ENCODE data around the gene SNX32.
A peak's percentile ranks its signal among the peaks of the same experiment; 100 is the strongest.
"Not testable (repeated sequence)": the region's sequence is repeated elsewhere in the genome, so short reads cannot be mapped to it uniquely, and the experiment has no call there.

SNX32 gene

DNA sequence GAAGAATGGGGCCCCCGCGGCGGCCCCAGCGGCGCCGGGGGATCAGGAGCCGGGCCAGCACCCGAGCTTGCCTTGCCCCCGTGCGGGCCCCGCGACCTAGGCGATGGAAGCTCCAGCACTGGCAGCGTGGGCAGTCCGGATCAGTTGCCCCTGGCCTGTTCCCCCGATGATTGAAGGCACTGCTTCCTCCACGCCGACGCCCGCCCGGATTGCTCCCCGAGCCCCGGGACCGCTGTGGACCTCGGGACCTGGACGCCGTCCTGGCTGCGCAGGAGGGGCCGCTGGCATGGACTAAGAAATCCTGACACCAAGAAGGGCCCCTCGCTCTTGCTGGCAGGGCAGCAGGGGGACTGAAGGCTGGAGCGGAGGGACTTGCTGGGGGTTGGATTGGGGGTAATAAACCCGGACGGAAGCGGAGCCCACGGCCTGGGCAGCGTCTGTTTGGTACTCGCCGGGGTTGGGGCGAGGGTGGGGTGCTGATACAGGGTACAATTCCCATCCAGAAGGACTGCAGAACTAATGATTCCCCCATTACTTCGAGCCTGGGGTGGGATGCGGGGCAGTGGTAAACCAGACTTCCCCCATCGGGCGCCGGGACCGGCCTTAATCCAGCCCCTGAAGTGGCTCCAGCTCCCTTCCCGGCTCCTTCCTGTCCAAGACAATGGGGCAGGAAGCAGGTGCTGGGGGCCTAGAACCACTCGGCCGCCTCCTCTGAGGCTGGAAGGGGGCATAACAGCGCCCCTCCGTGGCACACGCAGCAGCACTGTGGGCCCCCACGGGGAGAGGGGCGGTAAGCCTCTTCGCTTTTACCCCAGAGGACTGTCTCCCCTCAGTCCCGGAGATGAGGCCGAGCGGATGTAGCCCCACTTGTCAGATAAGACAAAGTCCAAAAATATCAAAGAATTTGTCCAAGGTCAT lies 57.7 kb downstream of the SNX32 start:
- peak; percentile 63 for DNase-seq
- in situ Hi-C loops (cut with HindIII; ENCODE audit: low pct_ligation_motif_present, low pct_unique_long_range_greater_than_20kb, low sequenced_read_pairs), result no loop called here

GRCh38 chr11:65892137-65892540 lies 58.4 kb downstream of the SNX32 start:
- DNase-seq; in situ Hi-C loops (cut with HindIII; ENCODE audit: low pct_ligation_motif_present, low pct_unique_long_range_greater_than_20kb, low sequenced_read_pairs): not testable (repeated sequence)

- in situ Hi-C loops (cut with HindIII; ENCODE audit: low pct_ligation_motif_present, low pct_unique_long_range_greater_than_20kb, low sequenced_read_pairs), result no loop called here
- DNase-seq, result no peak
Observed at GRCh38 chr11:65892661-65893317, 59.0 kb downstream of the SNX32 start.

- peak; percentile 18 for DNase-seq
- in situ Hi-C loops (cut with HindIII; ENCODE audit: low pct_ligation_motif_present, low pct_unique_long_range_greater_than_20kb, low sequenced_read_pairs), result no loop called here
Observed at GRCh38 chr11:65894034-65894591, 60.4 kb downstream of the SNX32 start.

DNA sequence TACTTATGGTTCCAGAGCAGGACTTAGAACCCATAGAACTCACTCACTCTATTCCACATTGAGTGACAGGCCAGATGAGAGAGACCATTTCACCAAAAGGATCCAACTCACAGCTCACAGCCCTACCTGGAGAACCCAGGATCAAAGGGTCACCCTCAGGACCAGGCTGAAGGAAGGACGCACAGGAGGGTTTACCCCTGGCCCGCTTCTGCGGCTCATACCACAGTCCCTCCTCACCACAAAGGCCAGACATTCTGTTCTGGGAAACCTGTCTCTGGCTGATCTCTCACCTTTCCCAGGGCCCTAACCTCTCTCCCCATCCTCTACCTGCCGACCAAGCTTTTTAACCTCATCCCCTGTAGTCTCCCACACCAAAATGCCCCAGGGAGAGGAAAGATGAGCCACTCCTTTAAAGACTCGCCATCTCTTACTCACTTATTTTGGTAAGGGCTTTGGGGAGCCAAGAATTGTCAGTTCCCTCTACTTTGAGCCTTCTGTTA lies 61.8 kb downstream of the SNX32 start:
- in situ Hi-C loops (cut with HindIII; ENCODE audit: low pct_ligation_motif_present, low pct_unique_long_range_greater_than_20kb, low sequenced_read_pairs), result no loop called here
- peak; percentile 11 for DNase-seq

- in situ Hi-C loops (cut with HindIII; ENCODE audit: low pct_ligation_motif_present, low pct_unique_long_range_greater_than_20kb, low sequenced_read_pairs), result no loop called here
Observed at GRCh38 chr11:65896034-65896999, 62.6 kb downstream of the SNX32 start.

GRCh38 chr11:65897020-65897471 lies 63.3 kb downstream of the SNX32 start:
- in situ Hi-C loops (cut with HindIII; ENCODE audit: low pct_ligation_motif_present, low pct_unique_long_range_greater_than_20kb, low sequenced_read_pairs), result no loop called here
- DNase-seq, result no peak

More at GRCh38 chr11:65896034-65896999, 62.6 kb downstream of the SNX32 start:
- DNase-seq, result peak; percentile 11

DNA sequence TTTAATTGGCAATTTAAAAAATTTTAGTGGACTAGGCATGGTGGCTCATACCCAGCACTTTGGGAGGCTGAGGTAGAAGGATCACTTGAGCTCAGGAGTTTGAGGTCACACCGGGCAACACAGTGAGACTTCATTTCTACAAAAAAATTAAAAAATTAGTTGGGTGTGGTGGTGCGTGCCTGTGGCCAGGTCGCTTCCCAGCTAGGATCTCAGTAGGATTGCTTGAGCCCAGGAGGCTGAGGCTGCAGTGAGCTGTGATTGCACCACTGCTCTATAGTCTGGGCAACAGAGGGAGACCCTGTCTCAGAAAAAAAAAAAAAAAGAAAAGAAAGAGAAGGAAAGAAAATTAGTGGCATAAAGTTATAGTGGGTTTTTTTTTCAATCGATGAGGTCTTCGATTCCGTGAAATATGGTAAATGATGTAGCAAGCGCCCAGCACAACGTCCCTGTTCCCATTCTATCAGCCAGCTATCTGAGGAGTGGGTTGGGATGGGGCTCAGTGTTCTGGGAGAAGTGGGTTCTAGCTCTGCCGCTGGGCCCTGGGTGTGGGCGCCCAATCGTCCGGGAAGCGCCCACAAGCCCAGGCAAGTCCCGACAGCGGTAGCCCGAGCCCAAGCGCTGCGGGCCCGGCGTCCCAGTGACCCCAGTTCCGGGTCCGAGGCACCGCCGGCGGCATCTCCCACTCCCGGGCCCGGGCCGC lies 65.0 kb downstream of the SNX32 start:
- in situ Hi-C loops (cut with HindIII; ENCODE audit: low pct_ligation_motif_present, low pct_unique_long_range_greater_than_20kb, low sequenced_read_pairs), result no loop called here
- no peak for DNase-seq

GRCh38 chr11:65899356-65900124 lies 65.8 kb downstream of the SNX32 start:
- DNase-seq, result peak; percentile 81
- in situ Hi-C loops (cut with HindIII; ENCODE audit: low pct_ligation_motif_present, low pct_unique_long_range_greater_than_20kb, low sequenced_read_pairs), result no loop called here

DNA sequence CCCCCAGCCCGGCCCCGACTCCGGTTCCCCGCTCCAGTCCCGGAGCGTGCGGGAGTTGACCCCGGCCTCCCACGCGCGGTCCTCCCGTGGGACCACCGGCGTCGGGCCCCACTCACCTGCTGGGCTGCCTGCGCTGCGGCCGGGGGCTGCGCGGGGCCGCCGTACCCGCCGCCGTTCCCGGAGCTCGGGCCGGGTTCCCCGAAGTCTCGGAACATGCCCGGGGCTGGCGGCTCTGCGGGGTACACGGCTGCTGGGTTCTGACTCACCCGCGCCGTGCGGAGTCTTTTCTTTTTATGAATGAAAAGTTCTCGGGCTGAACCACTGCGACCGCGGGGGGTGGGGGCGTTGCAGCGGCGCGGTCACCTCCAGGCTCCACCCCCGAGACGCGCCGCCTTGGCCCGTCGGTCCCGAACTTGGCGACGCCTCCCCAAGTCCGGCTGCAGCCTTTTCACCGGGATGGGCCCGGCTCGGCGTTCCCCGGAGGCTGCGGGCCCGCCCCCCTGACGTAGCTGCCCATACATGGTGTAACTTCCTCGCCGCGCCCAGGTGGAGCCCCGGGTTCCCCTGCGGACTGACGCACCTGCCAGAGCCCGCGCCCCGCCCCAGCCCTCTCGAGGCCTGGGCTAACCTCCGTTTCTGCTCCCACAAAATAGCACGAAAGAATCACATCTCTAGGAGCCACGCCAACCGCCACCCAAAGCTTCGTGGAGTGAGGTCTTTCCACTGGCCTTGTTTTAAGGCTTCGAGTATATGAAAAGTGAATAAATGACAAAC lies 66.5 kb downstream of the SNX32 start, which contains the start of gene FOSL1:
TSS of gene FOSL1 (minus strand) at position 264 of the 774 bp plus-strand sequence. CDS start at position 215, 49 bp downstream.
- in situ Hi-C loops (cut with HindIII; ENCODE audit: low pct_ligation_motif_present, low pct_unique_long_range_greater_than_20kb, low sequenced_read_pairs), result no loop called here
- peak; percentile 94 for DNase-seq

DNA sequence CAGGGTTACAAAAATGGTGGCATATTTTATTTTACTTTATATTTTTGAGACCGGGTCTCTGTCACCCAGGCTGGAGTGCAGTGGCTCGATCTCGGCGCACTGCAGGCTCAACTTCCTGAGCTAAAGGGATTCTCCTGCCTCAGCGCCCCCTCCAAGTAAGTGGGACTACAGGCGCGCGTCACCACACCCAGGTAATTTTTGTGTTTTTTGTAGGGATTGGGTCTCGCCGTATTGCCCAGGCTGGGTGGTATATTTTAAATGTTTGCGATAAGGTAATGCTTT lies 67.1 kb downstream of the SNX32 start:
- no peak for DNase-seq
- in situ Hi-C loops (cut with HindIII; ENCODE audit: low pct_ligation_motif_present, low pct_unique_long_range_greater_than_20kb, low sequenced_read_pairs), result no loop called here

DNA sequence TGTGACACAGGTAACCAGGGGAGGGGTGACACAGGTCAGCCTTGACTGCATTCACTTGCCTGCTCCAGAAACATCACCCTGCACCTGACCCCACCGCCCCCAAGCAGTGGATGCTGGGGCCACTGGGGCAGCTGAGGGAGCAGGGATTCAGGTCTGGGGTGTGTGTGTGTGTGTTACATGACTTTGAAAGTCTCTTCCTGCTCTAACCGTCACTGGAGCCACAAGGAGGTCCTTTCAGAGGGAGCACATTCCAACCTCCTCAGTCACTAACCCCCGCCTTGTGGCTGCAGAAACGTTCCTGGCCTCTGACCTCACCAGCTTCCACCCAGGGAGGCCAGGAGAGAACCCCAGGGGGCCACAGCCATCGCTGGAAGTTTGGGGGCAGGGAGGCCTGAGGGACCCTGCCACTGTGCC lies 69.3 kb downstream of the SNX32 start:
- DNase-seq, result peak; percentile 93
- in situ Hi-C loops (cut with HindIII; ENCODE audit: low pct_ligation_motif_present, low pct_unique_long_range_greater_than_20kb, low sequenced_read_pairs), result no loop called here
